ENCODE results near the gene SH3PXD2A. TPM values are rescaled to one million over a fixed set of nuclear protein-coding genes. Genes with fewer than 3 reads are reported as not detected.
A peak's percentile ranks its signal among the peaks of the same experiment; 100 is the strongest.

The SH3PXD2A gene
- total and polyA plus RNA-seq, 10 donors: 2.6 to 50.0 (median 35.2) TPM

GRCh38 chr10:103587073-103587472 lies 268.3 kb downstream of the SH3PXD2A start:
- TF ChIP-seq POLR2AphosphoS5 (IDR thresholded peaks at IDR 0.05): no peak
- no peak for TF ChIP-seq CTCF (IDR thresholded peaks at IDR 0.05 in 8 of 11, conservative IDR thresholded peaks at IDR 0.05 in 3 of 11)
- TF ChIP-seq POLR2A (IDR thresholded peaks at IDR 0.05): no peak
- H3K4me1 ChIP-seq: peaks cover 0 to 17% (median 10%) of the 10 kb centered on the region in 6 donors
- H3K36me3 ChIP-seq: peaks cover 0 to 8% (median 0%) of the 10 kb centered on the region in 6 donors
- peaks cover 0 to 8% (median 0%) of the 10 kb centered on the region in 8 donors for H3K9me3 ChIP-seq
- intact Hi-C loops (cut with DNase I; ENCODE audit: low total_unique reads): no loop called here
- no peak overlapping the region for H3K4me3 ChIP-seq
- peaks cover 0 to 9% (median 0%) of the 10 kb centered on the region in 7 donors for H3K27me3 ChIP-seq (replicated peaks in 1 of 7)
- no peak overlapping the region for H3K27ac ChIP-seq
- DNase-seq: no peak

GRCh38 chr10:103585011-103585405 lies 270.4 kb downstream of the SH3PXD2A start:
- intact Hi-C loops (cut with DNase I; ENCODE audit: low total_unique reads): no loop called here
- H3K27ac ChIP-seq: peak overlapping the region in 4 of 8 donors; percentile 62 to 77 (median 70)
- peak overlapping the region in 7 of 8 donors; percentile 51 to 88 (median 62) for H3K4me3 ChIP-seq
- H3K4me1 ChIP-seq: peaks cover 0 to 17% (median 10%) of the 10 kb centered on the region in 6 donors
- H3K27me3 ChIP-seq (replicated peaks in 1 of 7): peaks cover 0 to 9% (median 0%) of the 10 kb centered on the region in 7 donors
- WGBS, 5 donors: 68 to 95% (median 76%) methylated on average over 21 to 32 of the region's 32 CpGs
- TF ChIP-seq CTCF (IDR thresholded peaks at IDR 0.05 in 8 of 11, conservative IDR thresholded peaks at IDR 0.05 in 3 of 11) (no peak), POLR2A (IDR thresholded peaks at IDR 0.05) (no peak), POLR2AphosphoS5 (IDR thresholded peaks at IDR 0.05) (no peak)
- H3K36me3 ChIP-seq: peaks cover 0 to 8% (median 0%) of the 10 kb centered on the region in 6 donors
- DNase-seq: no peak
- peaks cover 0 to 8% (median 0%) of the 10 kb centered on the region in 8 donors for H3K9me3 ChIP-seq

- H3K27ac ChIP-seq: peak overlapping the region in 7 of 8 donors; percentile 46 to 77 (median 65)
- intact Hi-C loops (cut with DNase I; ENCODE audit: low total_unique reads): no loop called here
- H3K4me1 ChIP-seq: peaks cover 0 to 17% (median 10%) of the 10 kb centered on the region in 6 donors
- peaks cover 0 to 8% (median 0%) of the 10 kb centered on the region in 8 donors for H3K9me3 ChIP-seq
- WGBS, 5 donors: 4 to 27% (median 7%) methylated on average over 51 to 111 of the region's 111 CpGs
- H3K27me3 ChIP-seq (replicated peaks in 1 of 7): peaks cover 0 to 9% (median 0%) of the 10 kb centered on the region in 7 donors
- peaks cover 0 to 8% (median 0%) of the 10 kb centered on the region in 6 donors for H3K36me3 ChIP-seq
- peak; percentile 89 for DNase-seq
- peak overlapping the region; percentile 47 to 88 (median 61) for H3K4me3 ChIP-seq
- TF ChIP-seq POLR2AphosphoS5 (IDR thresholded peaks at IDR 0.05) (peak; percentile 24 to 60 (median 50)), CTCF (IDR thresholded peaks at IDR 0.05 in 8 of 11, conservative IDR thresholded peaks at IDR 0.05 in 3 of 11) (no peak), POLR2A (IDR thresholded peaks at IDR 0.05) (no peak)
Observed at GRCh38 chr10:103584216-103585010, 271.0 kb downstream of the SH3PXD2A start.

DNA sequence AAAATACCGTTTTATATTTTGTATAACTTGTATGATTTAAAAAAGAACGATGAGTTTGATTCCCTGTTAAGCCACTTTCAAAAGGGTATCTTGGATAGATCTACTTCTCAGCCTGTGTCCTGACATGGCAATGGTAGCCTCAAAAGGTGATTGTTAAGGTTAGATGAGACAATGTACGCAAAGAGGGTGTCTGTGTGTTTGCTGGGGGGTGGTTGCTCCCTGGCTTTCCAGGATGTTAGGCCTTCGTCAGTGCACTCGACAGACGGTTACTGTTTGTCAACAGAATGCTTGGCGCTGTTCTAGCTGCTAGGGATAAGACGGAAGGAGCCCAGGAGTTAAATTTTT lies 271.5 kb downstream of the SH3PXD2A start:
- H3K9me3 ChIP-seq: peaks cover 0 to 8% (median 0%) of the 10 kb centered on the region in 8 donors
- TF ChIP-seq CTCF (IDR thresholded peaks at IDR 0.05 in 8 of 11, conservative IDR thresholded peaks at IDR 0.05 in 3 of 11): no peak
- TF ChIP-seq POLR2A (IDR thresholded peaks at IDR 0.05): no peak
- TF ChIP-seq POLR2AphosphoS5 (IDR thresholded peaks at IDR 0.05): no peak
- H3K4me1 ChIP-seq: peaks cover 0 to 17% (median 10%) of the 10 kb centered on the region in 6 donors
- H3K27ac ChIP-seq: peak overlapping the region in 3 of 8 donors; percentile 70 to 77 (median 71)
- H3K36me3 ChIP-seq: peaks cover 0 to 8% (median 0%) of the 10 kb centered on the region in 6 donors
- intact Hi-C loops (cut with DNase I; ENCODE audit: low total_unique reads): no loop called here
- peaks cover 0 to 9% (median 0%) of the 10 kb centered on the region in 7 donors for H3K27me3 ChIP-seq (replicated peaks in 1 of 7)
- peak overlapping the region in 7 of 8 donors; percentile 51 to 88 (median 62) for H3K4me3 ChIP-seq
- WGBS, 5 donors: 50 to 70% (median 66%) methylated on average over 8 of the region's 8 CpGs
- DNase-seq: no peak
